HG03442 (cell line): Measurements from ENCODE around the gene PGAP3.

Source experiments
- ATAC-seq: cut with Tn5 transposase; IDR thresholded peaks from one replicate; pipeline ENCODE4 v1.9.1; 2021; ENCODE audit warnings: mild to moderate bottlenecking, moderate library complexity; ENCODE audit not compliant: unreplicated experiment

The PGAP3 gene

DNA sequence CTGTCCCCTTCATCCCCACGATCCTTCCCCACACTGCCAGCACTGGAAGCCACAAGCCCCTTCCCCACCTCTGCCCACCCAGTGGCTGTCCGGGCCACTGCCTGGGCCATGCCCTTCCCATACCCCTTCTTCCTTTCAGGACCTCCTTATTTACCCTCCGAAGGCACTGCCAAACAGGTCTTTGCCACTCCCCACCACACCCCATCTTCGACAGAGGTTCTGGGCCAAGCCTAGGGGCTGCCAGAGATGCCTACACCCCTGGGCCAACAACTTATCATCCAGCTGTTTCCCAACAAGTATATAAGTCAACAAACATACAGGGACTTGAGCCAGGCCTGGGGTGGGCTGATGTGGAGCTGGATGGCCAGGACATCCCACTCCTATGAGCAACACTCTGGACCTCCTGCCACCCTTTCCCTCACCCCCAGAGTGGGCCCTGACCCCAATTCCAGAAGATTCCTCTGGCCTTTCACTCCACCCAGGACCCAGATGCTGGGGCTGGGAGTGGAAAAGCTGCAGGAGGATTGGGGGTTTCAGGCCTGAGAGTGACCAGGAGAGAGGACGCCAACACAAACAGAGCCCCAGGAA is 62.6 kb downstream of the PGAP3 start:
- ATAC-seq, result no peak

DNA sequence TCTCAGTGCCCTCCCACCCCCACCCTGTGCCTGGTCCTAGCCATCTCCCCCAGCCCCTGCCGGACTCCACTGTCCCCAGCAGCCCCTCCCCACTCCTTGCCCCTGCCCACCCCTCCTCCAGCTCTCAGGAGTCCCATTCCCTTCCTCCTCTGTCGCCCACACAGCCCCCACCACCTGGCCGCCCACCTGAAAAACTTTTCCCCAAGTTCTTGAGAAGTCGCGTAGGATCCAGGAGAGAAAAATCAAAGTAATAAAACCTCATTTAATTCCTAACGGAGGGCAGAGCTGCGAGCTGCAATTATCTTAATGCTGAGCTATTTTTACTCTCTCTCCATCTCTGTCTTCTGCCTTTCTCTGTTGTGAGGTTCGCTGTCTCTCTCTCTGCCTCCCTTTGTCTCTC is 63.5 kb downstream of the PGAP3 start:
- no peak for ATAC-seq

DNA sequence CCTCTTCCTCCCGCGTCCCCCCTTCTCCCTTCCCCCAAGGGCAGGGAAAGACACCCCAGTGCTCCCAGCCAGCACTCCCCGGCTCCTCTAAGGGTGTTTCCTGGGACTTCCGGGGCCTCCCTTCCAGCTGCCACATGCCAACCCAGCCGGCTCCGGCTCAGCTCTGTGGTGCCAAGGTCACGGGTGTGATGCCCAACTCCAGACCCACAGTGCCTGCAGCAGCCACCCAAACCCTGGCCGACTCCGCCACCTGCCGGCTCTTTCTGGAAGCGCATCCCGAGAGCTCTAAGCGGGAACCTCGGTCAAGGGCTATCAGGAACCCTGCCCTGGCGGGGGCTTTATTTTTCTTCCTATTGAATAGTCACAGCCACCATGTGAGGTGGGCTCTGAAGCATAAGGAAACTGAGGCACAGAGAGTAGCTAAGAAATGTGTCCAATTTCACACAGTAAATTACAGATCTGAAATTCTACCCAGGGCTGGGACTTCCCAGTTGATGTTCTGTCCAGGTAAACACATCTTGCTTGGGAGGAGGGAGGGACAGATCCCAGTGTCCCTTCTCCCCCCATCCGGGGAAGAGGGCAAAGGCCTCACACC is 64.4 kb downstream of the PGAP3 start:
- ATAC-seq, result no peak

DNA sequence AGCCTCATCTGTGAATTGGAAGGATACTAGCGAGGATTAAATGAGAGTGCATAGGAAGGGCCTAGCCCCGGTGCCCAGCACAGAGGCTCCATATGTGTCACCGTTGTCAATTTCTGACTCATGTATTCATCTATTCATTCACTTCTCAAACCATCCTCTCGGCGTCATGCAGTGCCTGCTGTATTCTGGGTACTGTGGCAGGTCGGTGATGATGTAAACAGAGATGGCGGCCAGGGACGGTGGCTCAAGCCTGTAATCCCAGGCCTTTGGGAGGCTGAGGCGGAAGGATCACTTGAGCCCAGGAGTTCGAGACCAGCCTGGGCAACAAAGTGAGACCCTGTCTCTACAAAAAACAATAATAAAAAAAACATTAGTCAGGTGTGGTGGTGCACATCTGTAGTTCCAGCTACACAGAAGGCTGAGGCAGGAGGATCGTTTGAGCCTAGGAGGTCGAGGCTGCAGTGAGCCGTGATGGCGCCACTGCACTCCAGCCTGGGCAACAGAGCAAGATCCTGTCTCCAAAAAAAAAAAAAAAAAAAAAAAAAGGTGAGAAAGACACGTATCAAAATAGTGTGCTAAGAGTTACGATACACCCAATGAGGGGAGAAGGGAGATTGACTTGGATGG is 65.4 kb downstream of the PGAP3 start:
- peak; percentile 22 for ATAC-seq

DNA sequence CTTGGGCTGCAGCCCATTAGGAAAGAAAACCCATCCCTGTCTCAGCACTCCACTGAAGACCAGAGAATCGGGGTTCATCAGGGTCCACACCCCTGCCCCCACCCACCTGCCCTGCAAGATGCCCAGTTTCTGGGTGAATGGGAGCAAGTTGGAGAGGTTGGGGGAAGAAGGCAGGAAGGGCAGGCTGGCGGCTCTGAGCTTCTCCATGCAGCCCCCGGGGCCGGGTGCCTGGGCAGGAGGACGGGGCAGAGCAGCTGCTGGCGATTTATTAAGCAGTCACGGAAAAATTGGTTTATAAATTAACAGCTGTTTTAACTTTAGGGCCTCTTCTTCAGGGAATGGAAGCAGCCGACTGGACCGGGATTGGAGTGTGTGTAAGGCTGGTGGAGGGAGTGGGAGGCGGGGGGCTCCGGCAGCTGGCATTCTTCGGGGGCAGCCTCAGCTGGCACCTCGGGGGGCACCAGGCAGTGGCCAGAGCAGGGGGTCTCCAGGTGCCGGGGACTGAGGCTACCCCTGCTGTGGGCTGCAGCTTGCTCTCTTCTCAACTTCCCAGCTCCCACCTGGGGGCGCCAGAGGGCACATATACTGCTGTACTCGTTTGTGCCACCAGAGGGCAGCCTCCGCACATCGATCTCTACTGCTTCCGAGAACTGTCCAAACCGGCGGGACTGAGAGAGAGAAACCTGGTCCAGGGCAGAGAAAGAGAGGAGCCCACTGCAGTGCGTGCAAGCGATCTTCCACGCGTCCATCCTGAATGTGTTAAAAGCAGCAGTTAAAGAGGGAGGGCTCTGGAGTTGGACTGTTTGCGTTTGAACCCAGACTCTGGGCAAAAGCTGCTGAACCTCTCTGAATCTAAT is 66.1 kb downstream of the PGAP3 start:
- ATAC-seq, result peak; percentile 55
